ENCODE results near the gene ELF1. TPM values are rescaled to one million over a fixed set of nuclear protein-coding genes. Genes with fewer than 3 reads are reported as not detected.
"Not testable (repeated sequence)": the region's sequence is repeated elsewhere in the genome, so short reads cannot be mapped to it uniquely, and the experiment has no call there.

ELF1 gene
- total RNA-seq, 1 donor from 2014 or later = 28.5 TPM

DNA sequence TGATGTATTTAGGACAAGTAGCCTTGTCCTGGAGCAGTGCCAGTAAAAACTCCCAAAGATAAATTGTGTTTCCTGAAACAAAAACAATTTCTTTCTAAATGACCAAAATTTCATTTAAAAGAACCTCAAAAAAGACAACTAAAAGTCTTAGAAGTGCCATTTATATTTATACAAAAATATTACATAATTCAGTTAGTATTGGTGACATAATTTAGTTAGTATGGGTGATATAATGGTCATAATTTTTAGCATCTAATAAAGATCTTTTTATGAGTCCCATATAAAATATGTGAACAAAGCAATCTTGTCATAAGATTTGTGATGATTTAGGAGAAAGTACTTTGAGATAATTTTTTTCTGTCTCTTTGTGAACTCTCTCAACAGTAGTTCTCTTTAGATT is 76.0 kb downstream of the ELF1 start:
- TF ChIP-seq, protein P1, sequence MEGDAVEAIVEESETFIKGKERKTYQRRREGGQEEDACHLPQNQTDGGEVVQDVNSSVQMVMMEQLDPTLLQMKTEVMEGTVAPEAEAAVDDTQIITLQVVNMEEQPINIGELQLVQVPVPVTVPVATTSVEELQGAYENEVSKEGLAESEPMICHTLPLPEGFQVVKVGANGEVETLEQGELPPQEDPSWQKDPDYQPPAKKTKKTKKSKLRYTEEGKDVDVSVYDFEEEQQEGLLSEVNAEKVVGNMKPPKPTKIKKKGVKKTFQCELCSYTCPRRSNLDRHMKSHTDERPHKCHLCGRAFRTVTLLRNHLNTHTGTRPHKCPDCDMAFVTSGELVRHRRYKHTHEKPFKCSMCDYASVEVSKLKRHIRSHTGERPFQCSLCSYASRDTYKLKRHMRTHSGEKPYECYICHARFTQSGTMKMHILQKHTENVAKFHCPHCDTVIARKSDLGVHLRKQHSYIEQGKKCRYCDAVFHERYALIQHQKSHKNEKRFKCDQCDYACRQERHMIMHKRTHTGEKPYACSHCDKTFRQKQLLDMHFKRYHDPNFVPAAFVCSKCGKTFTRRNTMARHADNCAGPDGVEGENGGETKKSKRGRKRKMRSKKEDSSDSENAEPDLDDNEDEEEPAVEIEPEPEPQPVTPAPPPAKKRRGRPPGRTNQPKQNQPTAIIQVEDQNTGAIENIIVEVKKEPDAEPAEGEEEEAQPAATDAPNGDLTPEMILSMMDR (conservative IDR thresholded peaks at IDR 0.05; ENCODE audit: low read depth, low read length) = no peak
- H3K4me3 ChIP-seq (ENCODE audit: low read depth, low read length) = no peak overlapping the region
- no peak for DNase-seq (ENCODE audit: low read depth)

DNA sequence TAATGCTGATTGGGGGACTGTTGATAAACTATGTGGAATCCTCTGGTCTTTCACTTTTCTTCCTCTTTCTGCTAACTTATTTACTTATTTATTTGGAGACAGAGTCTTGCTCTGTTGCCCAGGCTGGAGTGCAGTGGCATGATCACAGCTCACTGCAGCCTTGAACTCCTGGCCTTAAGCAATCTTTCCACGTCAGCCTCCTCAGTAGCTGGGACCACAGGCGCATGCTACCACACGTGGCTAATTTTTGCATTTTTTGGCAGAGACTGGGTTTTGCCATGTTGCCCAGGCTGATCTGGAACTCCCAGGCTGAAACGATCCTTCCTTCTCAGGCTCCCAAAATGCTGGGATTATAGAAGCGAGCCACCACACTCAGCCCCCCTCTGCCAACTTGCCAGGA is 77.5 kb downstream of the ELF1 start:
- TF ChIP-seq, protein P1 (conservative IDR thresholded peaks at IDR 0.05; ENCODE audit: low read depth, low read length) = no peak
- no peak overlapping the region for H3K4me3 ChIP-seq (ENCODE audit: low read depth, low read length)
- no peak for DNase-seq (ENCODE audit: low read depth)

GRCh38 chr13:40940841-40941240 is 78.3 kb downstream of the ELF1 start:
- TF ChIP-seq, protein P1 (conservative IDR thresholded peaks at IDR 0.05; ENCODE audit: low read depth, low read length) = no peak
- H3K4me3 ChIP-seq (ENCODE audit: low read depth, low read length) = no peak overlapping the region
- no peak for DNase-seq (ENCODE audit: low read depth)

DNA sequence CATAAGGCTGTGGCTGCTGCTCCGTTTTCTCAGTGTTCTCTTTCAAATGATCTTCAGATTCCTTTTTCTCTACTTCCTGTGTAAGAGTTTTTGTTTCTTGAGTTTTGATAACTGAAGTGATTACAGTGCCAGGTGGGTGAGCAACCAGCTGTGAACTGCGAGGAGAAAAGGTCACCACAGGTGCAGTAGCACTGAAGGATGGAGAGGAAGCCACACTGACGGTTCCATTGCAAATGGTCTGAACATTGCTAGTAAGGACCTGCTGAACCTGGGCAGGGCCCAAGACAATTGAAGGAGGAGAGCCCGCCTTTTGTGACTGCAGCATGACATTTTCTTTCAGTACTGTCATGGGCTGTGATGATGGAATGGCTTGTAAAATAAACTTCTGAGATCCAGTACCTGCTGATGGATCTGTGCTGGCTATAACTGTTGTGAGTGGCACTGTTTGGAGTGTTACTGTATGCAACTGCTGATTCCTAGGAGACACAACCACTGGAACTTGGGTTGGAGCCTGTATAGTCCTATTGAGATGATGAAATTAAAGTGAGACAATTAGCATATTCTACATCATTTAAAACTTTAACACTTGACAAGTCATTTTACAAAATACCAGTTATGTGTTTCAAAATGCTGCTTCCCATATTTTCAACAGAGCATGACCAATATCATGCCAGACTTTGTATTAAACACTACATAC is 85.5 kb downstream of the ELF1 start:
- DNase-seq (ENCODE audit: low read depth) = no peak
- TF ChIP-seq, protein P1 (conservative IDR thresholded peaks at IDR 0.05; ENCODE audit: low read depth, low read length) = no peak
- H3K4me3 ChIP-seq (ENCODE audit: low read depth, low read length) = no peak overlapping the region

GRCh38 chr13:40932252-40932651 is 86.9 kb downstream of the ELF1 start:
- TF ChIP-seq, protein P1 (conservative IDR thresholded peaks at IDR 0.05; ENCODE audit: low read depth, low read length) = no peak
- no peak overlapping the region for H3K4me3 ChIP-seq (ENCODE audit: low read depth, low read length)
- DNase-seq (ENCODE audit: low read depth) = no peak

DNA sequence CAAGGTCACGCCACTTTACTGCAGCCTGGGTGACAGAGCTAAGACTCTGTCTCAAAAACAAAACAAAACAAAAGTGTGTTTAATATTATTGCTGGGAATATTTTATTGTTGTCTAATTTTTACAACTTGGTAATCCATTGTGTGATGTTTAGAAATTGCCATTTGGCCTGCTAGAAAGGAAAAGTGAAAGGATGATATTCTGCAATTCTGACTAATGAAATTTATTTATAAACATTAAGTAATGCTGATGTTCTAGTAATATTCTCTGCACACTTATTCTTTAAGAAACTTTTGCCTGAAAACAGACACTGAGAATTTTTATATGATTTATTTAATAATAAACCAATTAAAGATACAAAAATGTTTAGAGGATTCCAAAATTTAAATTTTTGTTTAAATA is 87.4 kb downstream of the ELF1 start:
- no peak overlapping the region for H3K4me3 ChIP-seq (ENCODE audit: low read depth, low read length)
- no peak for DNase-seq (ENCODE audit: low read depth)
- TF ChIP-seq, protein P1 (conservative IDR thresholded peaks at IDR 0.05; ENCODE audit: low read depth, low read length) = no peak

- H3K4me3 ChIP-seq (ENCODE audit: low read depth, low read length); DNase-seq (ENCODE audit: low read depth): not testable (repeated sequence)
These were observed 89.2 kb downstream of the ELF1 start for GRCh38 chr13:40929883-40930282.

All from epithelial cell of proximal tubule (primary cell).